ENCODE results near the gene PCID2.

DNA sequence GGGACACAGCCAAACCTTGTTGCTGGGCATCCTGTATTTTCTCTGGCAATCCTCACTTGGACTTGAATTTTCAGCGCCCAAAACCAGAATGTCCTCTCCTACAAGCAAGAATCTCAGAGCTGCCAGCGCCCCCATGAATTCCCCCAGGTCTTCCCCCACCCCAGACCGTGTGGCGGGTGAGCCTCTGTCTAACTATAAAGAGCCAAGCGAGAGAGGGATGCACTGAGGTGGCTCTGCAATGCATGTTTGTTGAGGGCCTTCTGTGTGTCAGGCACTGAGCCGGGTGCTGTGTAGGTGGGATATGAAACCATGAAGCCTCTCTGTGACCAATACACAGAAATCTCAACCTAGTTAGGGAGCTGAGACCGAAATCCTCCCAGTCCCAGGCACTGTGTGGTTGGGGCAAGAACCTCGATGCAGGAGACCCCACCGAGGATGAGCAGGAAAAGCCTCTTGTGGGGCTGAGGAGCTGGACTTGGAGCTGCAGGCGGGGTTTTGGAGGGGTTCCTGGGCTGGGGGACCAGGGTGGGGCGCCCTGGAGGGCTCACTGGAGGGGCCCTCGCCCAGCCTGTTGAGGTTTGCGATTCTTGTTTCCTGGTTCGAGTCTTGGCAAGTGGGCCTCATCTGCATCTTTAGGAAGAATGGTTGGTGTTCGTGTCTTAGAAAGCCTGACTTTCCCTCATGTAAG, 62.4 kb downstream of the PCID2 start:
- TF ChIP-seq, protein P1, sequence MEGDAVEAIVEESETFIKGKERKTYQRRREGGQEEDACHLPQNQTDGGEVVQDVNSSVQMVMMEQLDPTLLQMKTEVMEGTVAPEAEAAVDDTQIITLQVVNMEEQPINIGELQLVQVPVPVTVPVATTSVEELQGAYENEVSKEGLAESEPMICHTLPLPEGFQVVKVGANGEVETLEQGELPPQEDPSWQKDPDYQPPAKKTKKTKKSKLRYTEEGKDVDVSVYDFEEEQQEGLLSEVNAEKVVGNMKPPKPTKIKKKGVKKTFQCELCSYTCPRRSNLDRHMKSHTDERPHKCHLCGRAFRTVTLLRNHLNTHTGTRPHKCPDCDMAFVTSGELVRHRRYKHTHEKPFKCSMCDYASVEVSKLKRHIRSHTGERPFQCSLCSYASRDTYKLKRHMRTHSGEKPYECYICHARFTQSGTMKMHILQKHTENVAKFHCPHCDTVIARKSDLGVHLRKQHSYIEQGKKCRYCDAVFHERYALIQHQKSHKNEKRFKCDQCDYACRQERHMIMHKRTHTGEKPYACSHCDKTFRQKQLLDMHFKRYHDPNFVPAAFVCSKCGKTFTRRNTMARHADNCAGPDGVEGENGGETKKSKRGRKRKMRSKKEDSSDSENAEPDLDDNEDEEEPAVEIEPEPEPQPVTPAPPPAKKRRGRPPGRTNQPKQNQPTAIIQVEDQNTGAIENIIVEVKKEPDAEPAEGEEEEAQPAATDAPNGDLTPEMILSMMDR (IDR thresholded peaks at IDR 0.05), result no peak
- no peak for TF ChIP-seq POLR2A (IDR thresholded peaks at IDR 0.05)

Data from heart left ventricle (tissue), 13 donors.